DMS79 (cell line): ENCODE measurements around the gene CST6.
A peak's percentile ranks its signal among the peaks of the same experiment; 100 is the strongest.
"Not testable (repeated sequence)": the region's sequence is repeated elsewhere in the genome, so short reads cannot be mapped to it uniquely, and the experiment has no call there.

Experiments used
- DNase-seq: peaks from one replicate; lab custom pipeline; 2025; lab: John Stamatoyannopoulos, UW

Gene CST6

DNA sequence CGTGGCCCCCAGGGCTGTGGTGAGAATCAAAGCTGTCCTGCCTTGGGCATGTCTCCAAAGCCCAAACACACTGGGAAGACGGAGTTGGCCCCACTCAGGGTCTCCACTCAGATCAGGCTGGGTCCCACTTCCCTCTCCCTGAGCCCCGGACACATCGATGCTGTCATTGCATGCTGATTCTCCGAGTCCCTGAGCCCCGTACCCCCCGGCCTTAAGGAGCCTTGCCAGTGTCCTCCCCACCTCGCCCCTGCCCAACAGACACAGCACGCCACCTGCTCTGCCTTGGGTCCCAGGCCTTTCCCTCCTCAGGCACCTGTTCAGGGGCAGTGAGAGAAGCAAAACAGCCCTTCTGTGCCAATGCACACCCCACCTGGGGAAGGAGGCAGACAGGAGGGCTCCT lies 24.5 kb upstream of the CST6 start:
- DNase-seq = no peak

DNA sequence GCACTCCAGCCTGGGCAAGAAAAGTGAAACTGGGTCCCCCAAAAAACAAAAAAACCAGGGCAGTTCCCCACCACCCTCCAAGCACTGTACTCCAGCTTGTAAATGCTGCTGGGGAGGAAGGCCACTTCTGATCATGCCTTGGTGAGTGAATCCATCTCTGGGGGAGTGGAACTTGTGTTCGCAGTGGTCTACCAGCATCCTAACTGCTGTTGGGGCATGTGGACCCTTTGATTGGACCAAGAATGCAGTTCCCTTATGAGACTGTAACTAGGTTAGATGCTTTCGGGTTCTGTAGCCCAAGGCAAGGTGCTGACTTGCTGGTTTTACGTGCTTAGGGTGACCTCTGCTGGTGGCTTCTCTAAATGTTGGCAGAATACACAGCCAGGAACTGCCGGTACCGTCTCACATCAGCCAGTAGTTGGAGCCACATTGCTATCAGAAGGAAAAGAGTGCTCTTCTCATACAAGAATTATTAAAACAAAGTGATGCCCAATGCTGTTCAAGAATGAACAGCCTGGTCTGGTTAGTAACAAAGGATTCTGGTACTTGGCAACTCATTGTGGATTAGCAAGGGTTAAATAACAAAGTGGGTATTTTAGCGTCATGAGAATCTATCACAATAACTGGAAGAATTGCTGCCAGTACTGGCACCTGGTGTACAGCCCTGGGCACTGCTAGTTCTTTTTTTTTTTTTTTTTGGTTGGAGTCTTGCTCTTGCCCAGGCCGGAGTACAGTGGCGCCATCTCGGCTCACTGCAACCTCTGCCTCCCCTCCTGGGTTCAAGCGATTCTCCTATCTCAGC lies 22.8 kb upstream of the CST6 start:
- peak; percentile 90 for DNase-seq

DNA sequence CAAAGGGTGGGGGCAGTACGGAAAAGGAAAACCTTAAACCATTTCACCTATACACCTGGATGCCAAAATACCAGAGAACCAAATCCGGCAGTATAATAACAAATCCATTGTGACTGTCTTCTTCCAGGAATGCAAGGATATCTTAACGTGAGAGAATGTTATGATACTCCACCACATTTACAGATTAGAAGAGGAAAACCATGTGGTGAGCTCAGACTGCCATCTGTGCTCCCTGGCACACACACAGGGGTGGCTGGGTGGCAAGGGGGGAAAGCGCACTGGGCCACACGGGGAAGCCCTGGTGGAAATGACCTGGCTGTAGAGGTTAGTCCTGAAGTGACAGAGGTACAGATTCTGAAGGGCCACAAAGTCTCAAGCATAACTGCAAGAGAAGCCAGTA lies 19.8 kb upstream of the CST6 start:
- no peak for DNase-seq

DNA sequence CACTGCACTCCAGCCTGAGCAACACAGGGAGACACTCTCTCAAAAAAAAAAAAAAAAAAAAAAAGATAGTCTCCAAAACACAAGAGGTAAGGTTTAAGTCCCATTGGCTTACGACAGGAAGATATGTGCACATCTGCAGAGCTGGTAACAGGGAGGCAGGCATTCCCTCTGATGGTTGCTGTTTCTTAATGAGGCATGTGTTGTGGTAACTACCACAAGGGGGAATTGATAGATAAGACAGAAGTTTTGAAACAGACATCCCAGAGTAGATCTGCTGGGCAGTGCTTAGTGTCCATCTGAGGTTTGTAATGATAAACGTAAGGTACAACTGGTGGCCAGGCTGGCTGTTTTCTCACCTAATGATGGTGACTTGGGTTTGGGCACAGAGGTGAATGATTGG lies 14.5 kb upstream of the CST6 start:
- no peak for DNase-seq

DNA sequence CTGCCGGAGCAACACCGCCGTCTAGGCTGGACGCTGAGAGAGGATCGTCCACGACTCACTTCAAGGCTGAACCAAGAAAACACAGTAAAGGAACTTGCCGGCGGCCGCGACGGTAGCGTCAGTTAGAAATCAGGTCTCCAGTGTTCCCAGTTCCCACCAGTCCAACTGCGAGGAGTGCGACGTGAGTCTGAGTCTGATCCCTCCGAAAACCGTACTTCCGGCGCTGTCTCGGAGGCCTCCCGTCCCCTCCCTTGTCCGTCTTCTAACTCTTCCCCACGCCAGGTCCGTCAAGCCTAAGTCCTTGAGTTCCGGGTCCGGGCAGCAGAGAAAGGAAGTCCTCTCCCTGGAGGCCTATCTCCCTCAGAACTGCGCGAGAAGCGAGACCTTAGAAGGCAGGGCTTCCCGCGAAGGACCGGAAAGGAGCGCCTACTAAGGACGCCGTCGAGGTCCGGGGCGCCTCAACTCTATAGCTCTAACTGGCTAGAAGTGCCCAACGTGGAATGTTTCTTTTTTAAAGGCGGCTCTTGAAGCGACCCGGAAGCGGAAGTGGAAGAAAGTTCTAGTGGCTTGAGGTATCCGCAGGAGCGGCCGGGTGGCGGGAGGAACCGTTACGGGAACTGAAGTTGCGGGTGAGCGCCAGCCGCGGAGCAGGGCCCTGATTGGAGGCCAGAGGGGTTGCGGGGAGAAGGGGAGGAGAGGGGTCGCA lies 9.7 kb upstream of the CST6 start, which contains the start of the genes BANF1 and EIF1AD:
Gene BANF1, plus strand, starts transcription at position 562 of the 706 bp plus-strand sequence. CDS start 748 bp downstream, outside the sequence.
Gene EIF1AD, minus strand, starts transcription at position 216 of the 706 bp plus-strand sequence. CDS start 1,768 bp downstream, outside the sequence.
- DNase-seq = peak; percentile 96

DNA sequence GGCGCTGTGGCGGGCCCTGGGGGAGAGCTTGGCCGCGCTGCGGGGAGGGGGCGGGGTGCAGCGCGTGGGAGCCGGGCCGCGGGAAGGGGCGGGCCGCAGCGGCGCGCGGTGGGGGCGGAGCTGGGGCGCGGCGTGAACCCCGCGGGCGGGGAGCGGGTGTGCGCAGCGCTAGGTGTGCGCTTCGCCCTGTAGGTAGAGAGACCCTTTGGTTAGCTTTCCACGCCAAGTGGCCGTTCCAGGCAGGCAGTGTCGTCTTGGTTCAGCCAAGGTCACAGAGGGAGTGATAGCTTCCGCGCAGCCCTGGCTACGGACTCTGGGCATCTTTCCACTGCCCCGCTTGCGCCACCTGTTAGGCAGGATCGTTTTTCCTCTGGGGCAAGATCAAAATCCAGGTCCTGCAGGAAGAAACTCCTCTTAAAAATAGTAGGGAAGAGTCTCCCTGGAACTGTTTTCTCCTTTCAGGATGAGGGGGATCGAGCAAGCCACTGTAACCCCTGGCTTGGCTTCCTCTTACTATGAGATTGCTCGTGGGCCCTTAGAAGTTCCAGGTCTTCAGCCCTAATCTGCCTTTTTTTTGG lies 9.1 kb upstream of the CST6 start:
- DNase-seq = no peak

DNA sequence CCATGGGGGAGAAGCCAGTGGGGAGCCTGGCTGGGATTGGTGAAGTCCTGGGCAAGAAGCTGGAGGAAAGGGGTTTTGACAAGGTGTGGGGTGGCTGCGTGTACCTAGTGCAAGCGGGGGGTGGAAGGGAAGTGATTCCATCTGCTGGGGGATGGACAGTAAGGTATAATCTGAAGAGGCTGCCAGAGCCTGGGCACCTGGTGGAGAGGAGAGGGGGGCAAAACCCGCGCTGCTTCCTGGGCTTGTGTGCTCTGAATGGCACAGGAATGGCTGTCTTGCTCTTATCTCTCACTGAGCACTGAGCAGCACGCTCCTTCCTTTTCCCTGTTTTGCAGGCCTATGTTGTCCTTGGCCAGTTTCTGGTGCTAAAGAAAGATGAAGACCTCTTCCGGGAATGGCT lies 8.5 kb upstream of the CST6 start:
- DNase-seq = no peak

DNA sequence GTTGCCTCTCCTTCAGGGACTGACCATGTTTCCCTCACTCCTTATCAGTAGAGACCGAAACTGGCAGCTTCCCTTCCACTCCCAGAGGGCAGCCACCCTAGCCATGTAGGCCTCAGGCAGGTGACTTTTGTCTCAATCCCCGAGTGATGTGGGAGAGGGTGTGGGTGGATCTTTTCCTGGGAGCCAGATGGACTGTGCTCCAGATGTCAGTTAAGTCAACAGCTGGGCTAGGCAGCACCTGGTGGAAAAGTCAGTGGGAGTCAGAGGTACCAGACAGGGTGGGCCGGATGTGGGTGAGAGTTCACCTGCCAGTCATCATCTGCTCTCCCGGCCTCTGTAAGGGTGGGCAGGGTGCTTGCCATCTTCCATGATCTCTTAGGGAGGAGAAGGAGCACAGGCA lies 7.6 kb upstream of the CST6 start:
- DNase-seq = no peak

DNA sequence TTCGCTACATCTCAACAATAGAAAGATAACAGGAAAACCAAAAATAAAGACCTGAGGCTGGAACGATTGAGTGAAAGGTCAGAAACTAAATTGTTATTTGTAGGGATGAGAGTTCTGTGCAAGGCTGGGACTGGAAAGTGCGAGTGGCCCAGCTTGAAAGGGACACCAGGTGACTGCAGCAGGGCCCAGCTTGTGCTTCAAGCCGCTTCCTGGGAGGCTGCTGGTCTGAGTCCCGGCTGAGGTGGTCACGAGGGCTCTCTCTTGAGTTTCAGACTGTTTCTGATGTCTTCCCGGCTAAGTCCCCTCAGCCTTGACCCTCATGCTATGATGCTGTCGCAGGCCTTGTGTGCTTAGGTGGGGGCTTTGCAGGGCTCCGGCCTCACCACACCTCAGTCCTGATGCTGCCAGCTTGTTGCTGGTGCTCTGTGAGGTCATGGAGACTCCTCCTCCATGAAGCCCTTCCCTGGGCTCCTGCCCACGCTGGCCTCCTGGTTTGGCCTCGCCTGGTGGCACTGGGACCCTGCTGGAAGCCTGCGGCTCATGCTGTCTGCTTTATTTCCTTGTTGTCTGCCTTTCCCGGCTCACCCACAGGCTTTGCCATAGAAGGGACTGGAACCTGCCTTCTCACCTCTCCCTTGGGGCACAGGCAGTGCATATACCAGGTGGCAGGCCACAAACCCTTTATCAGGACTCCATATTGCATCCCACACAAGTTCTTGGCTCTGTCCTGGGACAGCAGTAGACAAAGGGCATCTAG lies 5.5 kb upstream of the CST6 start:
- no peak for DNase-seq

DNA sequence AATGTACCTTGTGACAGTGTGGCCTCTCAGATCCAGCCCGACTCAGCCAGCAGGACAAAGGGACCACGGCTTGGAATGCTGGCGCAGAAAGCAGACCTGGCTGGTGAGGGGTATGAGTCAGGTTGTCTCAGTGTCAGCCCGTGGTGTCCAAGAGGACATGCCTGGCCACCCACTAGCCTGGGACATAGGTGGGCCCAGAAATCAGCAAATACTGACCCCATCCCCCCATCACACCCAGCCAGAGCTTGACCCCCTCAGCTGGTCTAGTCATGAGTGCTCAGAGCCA lies 5.0 kb upstream of the CST6 start:
- no peak for DNase-seq

DNA sequence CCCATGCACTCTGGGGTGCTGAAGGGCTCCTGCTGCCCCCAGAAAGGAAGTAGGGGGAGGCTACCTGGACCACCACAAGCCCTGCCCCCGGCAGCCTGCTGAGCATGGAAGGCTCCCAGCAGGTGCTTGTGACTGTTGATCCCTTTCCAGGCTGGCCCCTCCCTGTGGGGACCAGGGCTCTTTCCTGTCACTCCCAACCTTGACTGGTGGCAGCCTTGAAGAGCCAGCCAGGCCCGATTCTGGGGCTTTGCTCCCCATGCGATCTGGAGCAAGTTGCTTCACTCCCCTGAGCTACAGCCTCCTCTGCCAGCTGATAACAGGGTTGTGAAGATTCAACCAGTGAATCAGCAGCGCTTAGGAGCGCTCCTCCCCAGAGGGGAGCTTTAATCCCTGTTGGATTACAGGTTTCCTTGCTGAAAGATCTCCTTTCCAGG lies 4.6 kb upstream of the CST6 start:
- DNase-seq = no peak

DNA sequence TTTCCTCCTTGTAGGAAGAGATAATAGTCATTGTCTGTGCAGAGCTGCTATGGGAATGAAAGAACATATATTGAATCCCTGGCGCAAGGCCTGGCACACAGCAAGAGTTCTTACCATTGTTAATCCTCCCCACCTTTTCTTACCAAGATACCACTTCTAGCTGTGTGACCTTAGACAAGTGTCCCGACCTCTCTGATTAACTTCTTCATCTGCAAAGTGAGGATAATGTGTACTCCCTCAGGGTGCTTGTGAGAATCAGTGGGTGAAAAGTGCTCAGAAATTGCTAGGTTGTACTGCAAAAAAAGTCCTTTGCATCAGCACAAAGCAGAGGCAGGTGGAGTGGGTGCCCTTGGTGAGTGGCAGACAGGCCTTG lies 3.7 kb upstream of the CST6 start:
- no peak for DNase-seq

DNA sequence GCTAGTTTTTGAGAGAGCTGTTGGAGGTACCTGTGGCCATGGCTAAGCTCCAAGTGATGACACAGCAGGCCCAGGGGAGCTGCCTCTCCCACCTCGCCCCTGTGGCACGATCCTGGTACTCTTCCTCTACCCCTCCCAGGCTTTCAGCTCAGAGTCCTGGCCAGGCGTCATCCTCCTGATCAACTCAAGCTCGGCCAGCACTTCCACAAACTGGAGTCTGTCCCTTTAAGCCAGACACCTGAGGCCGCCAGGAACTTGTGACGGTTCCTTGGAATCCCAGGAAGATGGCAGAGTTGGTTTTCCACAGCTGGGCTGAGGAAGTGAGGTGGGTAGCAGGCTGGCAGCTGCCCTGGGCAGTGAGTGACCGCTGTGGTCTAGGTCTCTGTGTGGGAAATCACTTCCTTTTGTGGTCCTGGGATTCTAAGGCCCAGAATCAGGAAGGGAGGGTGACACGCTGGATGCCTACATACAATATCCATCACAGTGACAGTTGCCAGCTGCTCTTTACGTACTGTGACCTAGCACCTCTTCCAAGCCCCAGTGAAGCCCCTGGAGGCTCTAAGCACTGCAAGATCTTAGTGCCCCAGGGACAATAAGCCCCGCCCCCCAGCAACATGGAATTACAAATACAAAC lies 3.2 kb upstream of the CST6 start:
- DNase-seq = no peak

DNA sequence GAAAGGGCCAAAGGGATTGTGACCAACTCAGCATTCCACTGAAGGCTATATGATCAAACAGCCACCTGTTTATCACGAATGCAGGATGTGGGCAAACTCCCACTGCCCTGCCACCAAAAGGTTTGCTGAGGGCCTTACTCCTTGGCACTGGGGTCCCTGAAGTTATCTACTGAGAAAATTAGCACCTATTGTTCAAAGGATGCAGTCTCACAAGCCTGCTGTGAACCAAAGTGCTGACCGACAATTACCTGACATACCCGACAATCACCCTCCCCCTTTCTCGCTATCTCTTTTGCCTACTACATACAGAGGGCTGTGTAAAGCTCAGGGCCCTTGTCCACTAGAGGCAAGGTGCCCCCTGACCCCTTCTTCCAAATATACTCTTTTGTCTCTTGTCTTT lies 1.8 kb upstream of the CST6 start:
- not testable (repeated sequence) for DNase-seq

DNA sequence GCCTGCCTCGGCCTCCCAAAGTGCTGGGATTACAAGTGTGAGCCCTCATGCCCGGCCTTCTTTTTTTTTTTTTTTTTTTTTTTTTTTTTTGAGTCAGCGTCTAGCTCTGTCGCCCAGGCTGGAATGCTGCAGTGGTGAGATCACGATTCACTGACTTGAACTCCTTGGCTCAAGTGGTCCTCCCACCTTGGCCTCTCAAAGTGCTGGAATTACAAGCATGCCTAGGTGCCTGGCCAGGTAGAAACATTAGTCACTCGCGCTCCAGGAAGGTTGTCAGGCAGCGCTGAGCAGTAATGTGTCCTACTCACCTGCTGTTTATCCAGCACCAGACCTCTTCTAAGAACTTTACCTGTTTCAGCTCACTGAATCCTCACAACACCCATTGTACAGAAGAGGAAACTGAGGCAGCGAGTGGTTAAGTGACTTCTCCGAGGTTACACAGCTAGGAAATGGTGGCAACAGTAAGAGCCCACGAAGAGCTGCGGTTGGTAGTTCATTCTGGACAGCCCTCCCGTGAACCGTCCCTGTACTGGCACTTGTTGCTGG lies 496 bp upstream of the CST6 start:
- DNase-seq = peak; percentile 60

DNA sequence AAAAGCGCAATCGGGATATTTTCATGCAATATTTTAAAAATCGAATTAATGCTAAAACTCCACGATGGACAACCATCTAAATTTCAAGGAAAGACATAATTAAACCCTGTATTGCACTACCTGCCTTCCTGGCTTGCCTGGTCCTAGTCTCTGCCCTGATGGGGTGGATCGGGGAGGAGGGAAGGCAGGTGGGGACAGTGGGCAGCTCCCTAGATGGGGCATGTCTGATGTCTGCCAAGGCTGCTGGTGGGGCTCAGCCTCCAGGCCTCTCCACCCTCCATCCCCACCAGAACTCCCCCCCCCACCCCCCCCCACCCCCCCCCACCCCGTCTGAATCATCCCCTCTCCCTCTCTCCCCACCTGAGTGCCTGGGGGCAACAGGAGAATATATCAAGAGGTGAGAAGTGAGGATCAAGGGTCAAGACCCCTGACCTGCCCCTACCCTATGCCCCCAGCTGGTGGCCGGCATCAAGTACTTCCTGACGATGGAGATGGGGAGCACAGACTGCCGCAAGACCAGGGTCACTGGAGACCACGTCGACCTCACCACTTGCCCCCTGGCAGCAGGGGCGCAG lies 650 bp downstream of the CST6 start:
- no peak for DNase-seq

DNA sequence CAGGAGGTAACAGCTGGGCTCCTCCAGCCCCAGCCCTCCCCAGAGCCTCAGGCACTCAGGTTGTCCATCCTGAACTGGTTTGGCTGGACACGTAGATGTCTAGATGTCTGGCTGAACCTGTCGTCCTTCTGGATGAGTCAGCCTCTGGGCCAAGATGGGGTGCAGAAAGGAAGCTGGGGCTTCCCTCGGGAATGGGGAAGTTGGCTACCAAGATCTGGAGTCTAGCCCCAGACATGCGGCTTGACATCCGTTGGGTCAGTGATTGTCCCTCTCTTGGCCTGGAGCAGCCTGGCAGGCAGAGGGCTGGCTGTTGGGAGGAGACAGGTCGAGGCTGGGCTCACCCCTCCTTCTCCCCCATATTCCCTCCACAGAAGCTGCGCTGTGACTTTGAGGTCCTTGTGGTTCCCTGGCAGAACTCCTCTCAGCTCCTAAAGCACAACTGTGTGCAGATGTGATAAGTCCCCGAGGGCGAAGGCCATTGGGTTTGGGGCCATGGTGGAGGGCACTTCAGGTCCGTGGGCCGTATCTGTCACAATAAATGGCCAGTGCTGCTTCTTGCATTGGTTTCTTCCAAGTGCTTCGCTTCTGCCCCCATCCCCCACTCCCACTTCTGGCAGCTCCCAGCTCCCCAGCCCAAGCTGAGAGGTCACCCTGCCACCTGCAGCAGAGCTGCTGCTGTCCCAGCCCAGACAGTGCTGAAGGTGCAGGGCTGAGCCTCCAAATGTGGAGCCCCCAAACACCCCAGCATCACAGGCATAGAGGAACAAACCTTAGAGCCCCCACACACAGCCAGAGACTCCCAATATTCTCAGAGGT lies 1.3 kb downstream of the CST6 start:
- no peak for DNase-seq

DNA sequence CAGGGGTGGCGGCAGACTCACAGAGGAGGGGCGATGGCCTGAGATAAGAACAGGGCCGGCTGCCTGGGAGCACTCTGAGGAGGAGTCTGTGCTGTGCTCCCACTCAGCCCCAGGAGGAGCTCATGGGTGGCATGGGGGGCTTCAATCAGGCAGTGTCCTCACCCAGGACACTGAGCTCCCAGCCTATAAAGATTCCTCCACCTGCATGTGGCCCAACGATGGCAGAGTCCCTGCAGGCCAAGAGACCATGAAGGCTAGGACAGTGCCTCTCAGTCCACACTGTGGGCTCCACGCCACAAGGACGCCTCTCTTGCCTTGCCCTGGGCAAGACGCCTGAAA lies 1.9 kb downstream of the CST6 start:
- no peak for DNase-seq

DNA sequence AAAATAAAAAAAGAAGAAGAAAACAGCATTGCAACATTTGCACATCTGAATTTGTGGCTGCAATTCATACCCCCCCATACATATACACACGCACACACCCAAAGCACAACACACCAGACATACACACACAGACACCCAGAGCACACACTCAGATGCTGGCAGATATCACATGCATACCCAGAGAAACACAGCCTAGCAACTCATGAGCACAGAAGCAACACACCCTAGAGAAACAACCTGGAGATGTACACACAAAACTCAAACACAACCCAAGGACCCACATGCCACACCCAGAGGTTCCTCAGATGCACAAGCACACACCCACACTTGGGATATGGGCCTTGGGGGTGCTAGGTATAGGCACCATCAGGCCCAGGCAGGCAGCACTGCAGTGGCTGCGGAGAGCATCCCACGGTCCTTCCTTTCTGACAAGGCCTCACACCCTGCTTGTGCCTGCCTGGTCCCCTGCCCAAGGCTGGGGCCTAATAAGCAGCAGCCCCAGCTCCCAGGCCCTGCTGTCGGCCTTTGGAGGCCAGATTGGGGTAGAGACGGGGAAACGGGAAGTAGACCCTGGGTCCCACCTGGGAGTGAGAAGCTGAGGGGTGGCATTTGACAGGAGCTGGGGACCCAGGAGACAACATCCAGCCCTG lies 3.1 kb downstream of the CST6 start:
- DNase-seq = no peak

DNA sequence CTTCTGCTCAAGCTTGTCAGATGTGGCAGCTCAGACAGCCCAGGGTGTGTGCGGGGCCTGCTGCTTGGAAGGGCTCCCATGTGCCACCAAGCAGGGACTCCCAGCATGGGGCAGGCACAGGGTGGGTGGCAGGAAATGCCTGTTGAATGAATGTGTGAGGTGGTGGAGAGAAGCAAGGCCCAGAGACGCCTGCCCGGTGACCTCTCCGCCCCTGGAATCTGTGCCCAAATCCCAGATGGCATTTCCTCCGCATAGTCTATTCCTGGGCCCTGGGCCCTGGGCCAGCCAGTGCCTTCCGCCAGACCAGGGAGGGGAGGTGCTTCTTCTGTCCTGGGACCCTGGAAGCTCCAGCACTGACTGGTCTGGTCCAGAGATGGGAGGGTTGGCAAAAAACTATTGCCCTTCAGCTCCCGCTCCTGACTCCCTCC lies 3.7 kb downstream of the CST6 start:
- DNase-seq = no peak
